HEK293 (cell line): ENCODE measurements around the gene ABCA1.

Experiments
- CTCF ChIA-PET: fragments of 350-600 bp; formaldehyde crosslinking; extraction: SDS; loops from one replicate; lab custom pipeline; 2021; ENCODE audit warnings: antibody characterized with exemption; lab: Yijun Ruan, JAX
- POLR2A ChIA-PET: fragments of 300-600 bp; formaldehyde crosslinking; extraction: SDS; loops from one replicate; lab custom pipeline; 2020; ENCODE audit warnings: antibody characterized with exemption, inconsistent platforms; lab: Yijun Ruan, JAX
- H3K27ac ChIP-seq: fragments of 200-500 bp; sonication (Bioruptor generic); 2 replicates; pipeline ENCODE4 v1.5.1; 2014; ENCODE audit warnings: low read depth, low read length, control low read depth, inconsistent platforms; ENCODE audit errors: extremely low read depth
- H3K36me3 ChIP-seq, 2 experiments: fragments of 200-500 bp in 1 of 2; sonication (Bioruptor generic) in 1 of 2; 1 replicate in 1 of 2; 2 replicates in 1 of 2; pipeline ENCODE4 v1.5.1; 2014 to 2017; ENCODE audit warnings: inconsistent platforms in 2 of 2, low read length in 2 of 2; ENCODE audit not compliant: control insufficient read depth in 2 of 2, insufficient read depth in 1 of 2
- H3K4me1 ChIP-seq: fragments of 200-500 bp; sonication (Bioruptor generic); 2 replicates; pipeline ENCODE4 v1.5.1; 2014; ENCODE audit warnings: mild to moderate bottlenecking, low read length, inconsistent platforms; ENCODE audit not compliant: control insufficient read depth, insufficient read depth
- H3K4me3 ChIP-seq: 2 replicates; pipeline ENCODE4 v1.5.1; 2011; ENCODE audit warnings: low read depth, mild to moderate bottlenecking, control low read depth, low read length, moderate library complexity
- H3K9me3 ChIP-seq: fragments of 200-500 bp; sonication (Bioruptor generic); 2 replicates; pipeline ENCODE4 v1.5.1; 2014; ENCODE audit warnings: low read depth, low read length, inconsistent platforms; ENCODE audit not compliant: control insufficient read depth, insufficient read depth
- GLI2 ChIP-seq: fragments of 450-650 bp; formaldehyde crosslinking; IDR thresholded peaks from 2 replicates; pipeline ENCODE4; 2017; ENCODE audit warnings: missing biosample characterization, missing genetic modification characterization, low read depth, borderline replicate concordance
- REPIN1 ChIP-seq: fragments of 450-650 bp; formaldehyde crosslinking; IDR thresholded peaks from 2 replicates; pipeline ENCODE4 v1.5.1; 2017; ENCODE audit warnings: missing biosample characterization, missing genetic modification characterization, low read depth
- YY2 ChIP-seq: fragments of 450-650 bp; formaldehyde crosslinking; IDR thresholded peaks from 2 replicates; pipeline ENCODE4 v1.5.1; 2016; ENCODE audit warnings: missing biosample characterization, missing genetic modification characterization
- ZNF10 ChIP-seq: fragments of 450-650 bp; formaldehyde crosslinking; IDR thresholded peaks from 2 replicates; pipeline ENCODE4 v1.5.1; 2017; ENCODE audit warnings: missing biosample characterization, missing genetic modification characterization
- ZNF311 ChIP-seq: fragments of 450-650 bp; formaldehyde crosslinking; IDR thresholded peaks from 2 replicates; pipeline ENCODE4 v1.5.1; 2017; ENCODE audit warnings: missing biosample characterization, missing genetic modification characterization, borderline replicate concordance
- ZNF335 ChIP-seq: fragments of 450-650 bp; formaldehyde crosslinking; conservative IDR thresholded peaks from 2 replicates; pipeline ENCODE4 v1.5.1; 2016; ENCODE audit warnings: missing biosample characterization, missing genetic modification characterization
- ZNF362 ChIP-seq: fragments of 450-650 bp; formaldehyde crosslinking; IDR thresholded peaks from 2 replicates; pipeline ENCODE4 v1.5.1; 2016; ENCODE audit warnings: missing biosample characterization, missing genetic modification characterization
- ZNF416 ChIP-seq: fragments of 450-650 bp; formaldehyde crosslinking; IDR thresholded peaks from 2 replicates; pipeline ENCODE4 v1.5.1; 2016; ENCODE audit warnings: missing biosample characterization, missing genetic modification characterization
- ZNF449 ChIP-seq: fragments of 450-650 bp; formaldehyde crosslinking; IDR thresholded peaks from 2 replicates; pipeline ENCODE4 v1.5.1; 2017; ENCODE audit warnings: missing biosample characterization, mild to moderate bottlenecking, missing genetic modification characterization, moderate library complexity
- ZNF626 ChIP-seq: fragments of 450-650 bp; sonication (Bioruptor Pico); formaldehyde crosslinking; IDR thresholded peaks from 2 replicates; pipeline ENCODE4 v1.5.1; 2018; ENCODE audit warnings: missing biosample characterization, missing genetic modification characterization, inconsistent platforms
- ZNF654 ChIP-seq: fragments of 450-650 bp; formaldehyde crosslinking; IDR thresholded peaks from 2 replicates; pipeline ENCODE4 v1.5.1; 2016; ENCODE audit warnings: low read depth, missing biosample characterization, missing genetic modification characterization
- ZNF76 ChIP-seq: fragments of 450-650 bp; formaldehyde crosslinking; IDR thresholded peaks from 2 replicates; pipeline ENCODE4; 2016; ENCODE audit warnings: low read depth, missing biosample characterization, missing genetic modification characterization, borderline replicate concordance
- ZNF777 ChIP-seq: fragments of 450-650 bp; formaldehyde crosslinking; IDR thresholded peaks from 2 replicates; pipeline ENCODE4 v1.5.1; 2017; ENCODE audit warnings: missing biosample characterization, missing genetic modification characterization, borderline replicate concordance
- ZNF843 ChIP-seq: fragments of 450-650 bp; formaldehyde crosslinking; IDR thresholded peaks from 2 replicates; pipeline ENCODE4 v1.5.1; 2016; ENCODE audit warnings: missing biosample characterization, missing genetic modification characterization
- TF ChIP-seq, protein P1 (sequence below): fragments of 450-650 bp; formaldehyde crosslinking; conservative IDR thresholded peaks from 2 replicates; pipeline ENCODE4 v1.5.1; 2016; ENCODE audit warnings: low read depth, missing biosample characterization, missing genetic modification characterization
- TF ChIP-seq, protein P2 (sequence below): fragments of 450-650 bp; formaldehyde crosslinking; IDR thresholded peaks from 2 replicates; pipeline ENCODE4 v1.5.1; 2017; ENCODE audit warnings: missing biosample characterization, missing genetic modification characterization
- TF ChIP-seq, protein P3 (sequence below): fragments of 450-650 bp; formaldehyde crosslinking; IDR thresholded peaks from 2 replicates; pipeline ENCODE4 v1.5.1; 2016; ENCODE audit warnings: missing biosample characterization, missing genetic modification characterization

ABCA1 gene

GRCh38 chr9:104784098-104784497, 143.9 kb downstream of the ABCA1 start (continued):
- TF ChIP-seq, protein P1, sequence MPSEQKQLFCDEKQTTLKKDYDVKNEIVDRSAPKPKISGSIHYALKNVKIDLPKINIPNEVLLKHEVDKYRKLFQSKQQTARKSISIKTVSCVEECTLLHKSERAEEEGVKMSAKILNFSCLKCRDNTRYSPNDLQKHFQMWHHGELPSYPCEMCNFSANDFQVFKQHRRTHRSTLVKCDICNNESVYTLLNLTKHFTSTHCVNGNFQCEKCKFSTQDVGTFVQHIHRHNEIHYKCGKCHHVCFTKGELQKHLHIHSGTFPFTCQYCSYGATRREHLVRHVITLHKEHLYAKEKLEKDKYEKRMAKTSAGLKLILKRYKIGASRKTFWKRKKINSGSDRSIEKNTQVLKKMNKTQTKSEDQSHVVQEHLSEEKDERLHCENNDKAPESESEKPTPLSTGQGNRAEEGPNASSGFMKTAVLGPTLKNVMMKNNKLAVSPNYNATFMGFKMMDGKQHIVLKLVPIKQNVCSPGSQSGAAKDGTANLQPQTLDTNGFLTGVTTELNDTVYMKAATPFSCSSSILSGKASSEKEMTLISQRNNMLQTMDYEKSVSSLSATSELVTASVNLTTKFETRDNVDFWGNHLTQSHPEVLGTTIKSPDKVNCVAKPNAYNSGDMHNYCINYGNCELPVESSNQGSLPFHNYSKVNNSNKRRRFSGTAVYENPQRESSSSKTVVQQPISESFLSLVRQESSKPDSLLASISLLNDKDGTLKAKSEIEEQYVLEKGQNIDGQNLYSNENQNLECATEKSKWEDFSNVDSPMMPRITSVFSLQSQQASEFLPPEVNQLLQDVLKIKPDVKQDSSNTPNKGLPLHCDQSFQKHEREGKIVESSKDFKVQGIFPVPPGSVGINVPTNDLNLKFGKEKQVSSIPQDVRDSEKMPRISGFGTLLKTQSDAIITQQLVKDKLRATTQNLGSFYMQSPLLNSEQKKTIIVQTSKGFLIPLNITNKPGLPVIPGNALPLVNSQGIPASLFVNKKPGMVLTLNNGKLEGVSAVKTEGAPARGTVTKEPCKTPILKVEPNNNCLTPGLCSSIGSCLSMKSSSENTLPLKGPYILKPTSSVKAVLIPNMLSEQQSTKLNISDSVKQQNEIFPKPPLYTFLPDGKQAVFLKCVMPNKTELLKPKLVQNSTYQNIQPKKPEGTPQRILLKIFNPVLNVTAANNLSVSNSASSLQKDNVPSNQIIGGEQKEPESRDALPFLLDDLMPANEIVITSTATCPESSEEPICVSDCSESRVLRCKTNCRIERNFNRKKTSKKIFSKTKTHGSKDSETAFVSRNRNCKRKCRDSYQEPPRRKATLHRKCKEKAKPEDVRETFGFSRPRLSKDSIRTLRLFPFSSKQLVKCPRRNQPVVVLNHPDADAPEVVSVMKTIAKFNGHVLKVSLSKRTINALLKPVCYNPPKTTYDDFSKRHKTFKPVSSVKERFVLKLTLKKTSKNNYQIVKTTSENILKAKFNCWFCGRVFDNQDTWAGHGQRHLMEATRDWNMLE: no peak
- no peak for TF ChIP-seq ZNF626 (tag by site-specific recombination)
- TF ChIP-seq ZNF311 (tag by site-specific recombination): no peak
- no peak for TF ChIP-seq ZNF416 (tag by site-specific recombination)
- TF ChIP-seq YY2 (tag by site-specific recombination): no peak

- Histone ChIP-seq H3K4me1 (no peaks in the 10 kb centered on the region), H3K36me3 (no peaks in the 10 kb centered on the region), H3K27ac (no peak overlapping the region), H3K4me3 (no peak overlapping the region), H3K9me3 (no peaks in the 10 kb centered on the region)
- POLR2A ChIA-PET: no interaction called here
- TF ChIP-seq ZNF843 (tag by site-specific recombination) (no peak), REPIN1 (tag by site-specific recombination) (no peak), YY2 (tag by site-specific recombination) (no peak), ZNF362 (tag by site-specific recombination) (no peak), ZNF76 (tag by site-specific recombination) (no peak), ZNF10 (no peak), GLI2 (tag by site-specific recombination) (no peak)
- TF ChIP-seq, protein P2, sequence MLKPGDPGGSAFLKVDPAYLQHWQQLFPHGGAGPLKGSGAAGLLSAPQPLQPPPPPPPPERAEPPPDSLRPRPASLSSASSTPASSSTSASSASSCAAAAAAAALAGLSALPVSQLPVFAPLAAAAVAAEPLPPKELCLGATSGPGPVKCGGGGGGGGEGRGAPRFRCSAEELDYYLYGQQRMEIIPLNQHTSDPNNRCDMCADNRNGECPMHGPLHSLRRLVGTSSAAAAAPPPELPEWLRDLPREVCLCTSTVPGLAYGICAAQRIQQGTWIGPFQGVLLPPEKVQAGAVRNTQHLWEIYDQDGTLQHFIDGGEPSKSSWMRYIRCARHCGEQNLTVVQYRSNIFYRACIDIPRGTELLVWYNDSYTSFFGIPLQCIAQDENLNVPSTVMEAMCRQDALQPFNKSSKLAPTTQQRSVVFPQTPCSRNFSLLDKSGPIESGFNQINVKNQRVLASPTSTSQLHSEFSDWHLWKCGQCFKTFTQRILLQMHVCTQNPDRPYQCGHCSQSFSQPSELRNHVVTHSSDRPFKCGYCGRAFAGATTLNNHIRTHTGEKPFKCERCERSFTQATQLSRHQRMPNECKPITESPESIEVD (tag by site-specific recombination): no peak
- CTCF ChIA-PET: interaction anchor here (1.4 kb wide), 1 partner anchor 632 kb away, joined by 4 read pairs; no protein-coding TSS in a partner anchor
These were observed 144.4 kb downstream of the ABCA1 start for GRCh38 chr9:104783588-104783987.

GRCh38 chr9:104780796-104781395, 147.1 kb downstream of the ABCA1 start:
- Histone ChIP-seq H3K4me3 (no peak overlapping the region), H3K27ac (no peak overlapping the region), H3K9me3 (no peaks in the 10 kb centered on the region), H3K36me3 (no peaks in the 10 kb centered on the region), H3K4me1 (no peaks in the 10 kb centered on the region)
- CTCF ChIA-PET: interaction anchor here (0.6 to 3.0 kb wide), 15 partner anchors 8 to 634 kb away, joined by 3 to 14 read pairs (median 4); no protein-coding TSS in a partner anchor
- TF ChIP-seq REPIN1 (tag by site-specific recombination) (no peak), ZNF777 (tag by site-specific recombination) (no peak), ZNF654 (tag by site-specific recombination) (peak; percentile 67), ZNF449 (no peak), ZNF335 (tag by site-specific recombination) (no peak)
- TF ChIP-seq, protein P3, sequence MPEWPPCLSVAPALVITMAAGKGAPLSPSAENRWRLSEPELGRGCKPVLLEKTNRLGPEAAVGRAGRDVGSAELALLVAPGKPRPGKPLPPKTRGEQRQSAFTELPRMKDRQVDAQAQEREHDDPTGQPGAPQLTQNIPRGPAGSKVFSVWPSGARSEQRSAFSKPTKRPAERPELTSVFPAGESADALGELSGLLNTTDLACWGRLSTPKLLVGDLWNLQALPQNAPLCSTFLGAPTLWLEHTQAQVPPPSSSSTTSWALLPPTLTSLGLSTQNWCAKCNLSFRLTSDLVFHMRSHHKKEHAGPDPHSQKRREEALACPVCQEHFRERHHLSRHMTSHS (tag by site-specific recombination): no peak
- POLR2A ChIA-PET: no interaction called here
